H9 (cell line): ENCODE measurements around the gene SRPK3. TPM values are rescaled to one million over a fixed set of nuclear protein-coding genes. Genes with fewer than 3 reads are reported as not detected.

Experiments
- DNase-seq: peaks from one replicate; pipeline ENCODE4 v3.0.0-alpha.2; 2017
- H2AFZ ChIP-seq: one replicate; pipeline ENCODE4 v1.6.1; 2013; ENCODE audit warnings: mild to moderate bottlenecking, low read length, control low read depth, moderate library complexity
- H2AK5ac ChIP-seq: 2 replicates; pipeline ENCODE4 v1.6.1; 2013; ENCODE audit warnings: low read length, control low read depth, mixed read lengths; ENCODE audit not compliant: insufficient read length
- H2BK120ac ChIP-seq: one replicate; pipeline ENCODE4 v1.6.1; 2013; ENCODE audit warnings: low read depth, mild to moderate bottlenecking, low read length, control low read depth, inconsistent platforms; ENCODE audit not compliant: poor library complexity, severe bottlenecking
- H2BK12ac ChIP-seq: 2 replicates; pipeline ENCODE4 v1.6.1; 2013; ENCODE audit warnings: low read length, control low read depth, mixed read lengths, low read depth; ENCODE audit not compliant: insufficient read length
- H2BK15ac ChIP-seq: 2 replicates; pipeline ENCODE4 v1.6.1; 2013; ENCODE audit warnings: low read depth, low read length, control low read depth
- H2BK20ac ChIP-seq: one replicate; pipeline ENCODE4 v1.6.1; 2013; ENCODE audit warnings: low read depth, mild to moderate bottlenecking, low read length, control low read depth, inconsistent platforms; ENCODE audit not compliant: poor library complexity, severe bottlenecking
- H2BK5ac ChIP-seq: 2 replicates; pipeline ENCODE4 v1.6.1; 2013; ENCODE audit warnings: low read length, control low read depth, mixed read lengths; ENCODE audit not compliant: insufficient read length
- H3K14ac ChIP-seq: 2 replicates; pipeline ENCODE4 v1.6.1; 2013; ENCODE audit warnings: low read length, control low read depth; ENCODE audit not compliant: insufficient read depth
- H3K18ac ChIP-seq: 2 replicates; pipeline ENCODE4 v1.6.1; 2013; ENCODE audit warnings: low read depth, mild to moderate bottlenecking, mixed read lengths, low read length, control low read depth; ENCODE audit not compliant: insufficient read length
- H3K23ac ChIP-seq: 2 replicates; pipeline ENCODE4 v1.6.1; 2013; ENCODE audit warnings: low read length, control low read depth, mixed read lengths, low read depth; ENCODE audit not compliant: insufficient read length
- H3K23me2 ChIP-seq: 2 replicates; pipeline ENCODE4 v1.6.1; 2013; ENCODE audit warnings: low read depth, mild to moderate bottlenecking, mixed read lengths, low read length, control low read depth; ENCODE audit not compliant: insufficient read length, poor library complexity, severe bottlenecking
- H3K27ac ChIP-seq: 2 replicates; pipeline ENCODE4 v1.5.1; 2013; ENCODE audit warnings: low read length, control low read depth, mixed read lengths, low read depth; ENCODE audit not compliant: insufficient read length
- H3K27me3 ChIP-seq: 2 replicates; pipeline ENCODE4 v1.6.1; 2013; ENCODE audit warnings: low read length, control low read depth, inconsistent platforms; ENCODE audit not compliant: insufficient read depth
- H3K4ac ChIP-seq: 2 replicates; pipeline ENCODE4 v1.6.1; 2013; ENCODE audit warnings: low read depth, mild to moderate bottlenecking, control low read depth, inconsistent platforms, low read length, moderate library complexity
- H3K4me1 ChIP-seq: 2 replicates; pipeline ENCODE4 v1.6.1; 2013; ENCODE audit warnings: low read length, control low read depth, inconsistent platforms; ENCODE audit not compliant: insufficient read depth
- H3K4me2 ChIP-seq: 2 replicates; pipeline ENCODE4 v1.6.1; 2013; ENCODE audit warnings: low read length, control low read depth, mixed read lengths; ENCODE audit not compliant: insufficient read length, insufficient read depth
- H3K56ac ChIP-seq: 2 replicates; pipeline ENCODE4 v1.6.1; 2013; ENCODE audit warnings: low read depth, mild to moderate bottlenecking, mixed read lengths, low read length, control low read depth; ENCODE audit not compliant: insufficient read length
- H3K79me1 ChIP-seq: 2 replicates; pipeline ENCODE4 v1.6.1; 2013; ENCODE audit warnings: low read depth, mild to moderate bottlenecking, moderate library complexity, low read length, control low read depth, inconsistent platforms; ENCODE audit not compliant: insufficient read depth, poor library complexity, severe bottlenecking
- H3K79me2 ChIP-seq: 2 replicates; pipeline ENCODE4 v1.6.1; 2013; ENCODE audit warnings: low read length, control low read depth, inconsistent platforms; ENCODE audit not compliant: insufficient read depth
- H3K9ac ChIP-seq: 2 replicates; pipeline ENCODE4 v1.6.1; 2013; ENCODE audit warnings: low read length, control low read depth, mixed read lengths; ENCODE audit not compliant: insufficient read length; ENCODE audit errors: extremely low read depth
- H3K9me3 ChIP-seq: one replicate; pipeline ENCODE4 v1.6.1; 2013; ENCODE audit warnings: low read depth, low read length, inconsistent platforms; ENCODE audit not compliant: control insufficient read depth
- H3T11ph ChIP-seq: one replicate; pipeline ENCODE4 v1.6.1; 2013; ENCODE audit warnings: mild to moderate bottlenecking, low read length, control low read depth, inconsistent platforms
- H4K20me1 ChIP-seq: one replicate; pipeline ENCODE4 v1.6.1; 2013; ENCODE audit not compliant: control insufficient read depth, insufficient read length, insufficient read depth
- H4K5ac ChIP-seq: 2 replicates; pipeline ENCODE4 v1.6.1; 2013; ENCODE audit warnings: low read depth, mild to moderate bottlenecking, mixed read lengths, low read length, control low read depth; ENCODE audit not compliant: insufficient read length
- H4K8ac ChIP-seq: replicated peaks from 2 replicates; pipeline ENCODE4 v1.6.1; 2013; ENCODE audit warnings: low read length, control low read depth, mixed read lengths, low read depth; ENCODE audit not compliant: insufficient read length
- H4K91ac ChIP-seq: 2 replicates; pipeline ENCODE4 v1.6.1; 2013; ENCODE audit warnings: low read depth, mild to moderate bottlenecking, moderate library complexity, mixed read lengths, low read length, control low read depth; ENCODE audit not compliant: insufficient read length
- H3K27ac Mint-ChIP-seq, 3 experiments: 2 replicates in 2 of 3; 3 replicates in 1 of 3; pipeline ENCODE4 v1.8.0; 2020 to 2021; ENCODE audit warnings: mixed read lengths in 3 of 3, mild to moderate bottlenecking in 1 of 3, moderate library complexity in 1 of 3
- H3K27me3 Mint-ChIP-seq: 2 replicates; pipeline ENCODE4 v1.8.0; 2021; ENCODE audit warnings: low read depth, mild to moderate bottlenecking, moderate library complexity, mixed read lengths
- H3K36me3 Mint-ChIP-seq, 3 experiments: 2 replicates in 2 of 3; 3 replicates in 1 of 3; pipeline ENCODE4 v1.8.0; 2020 to 2021; ENCODE audit warnings: low read depth in 3 of 3, mixed read lengths in 3 of 3; ENCODE audit not compliant: insufficient read depth in 1 of 3
- H3K4me1 Mint-ChIP-seq, 2 experiments: 2 replicates each; pipeline ENCODE4 v1.8.0; 2020; ENCODE audit warnings: mixed read lengths in 2 of 2
- H3K4me3 Mint-ChIP-seq, 2 experiments: 2 replicates in 1 of 2; 3 replicates in 1 of 2; pipeline ENCODE4 v1.8.0; 2020 to 2021; ENCODE audit warnings: mild to moderate bottlenecking in 2 of 2, mixed read lengths in 2 of 2, moderate library complexity in 1 of 2
- H3K9me3 Mint-ChIP-seq, 2 experiments: 2 replicates in 1 of 2; 3 replicates in 1 of 2; pipeline ENCODE4 v1.8.0; 2020; ENCODE audit warnings: mild to moderate bottlenecking in 2 of 2, mixed read lengths in 2 of 2, moderate library complexity in 1 of 2
- WGBS: extraction: QIAGEN DNeasy Blood & Tissue Kit; methylation state at CpG from one replicate; pipeline ENCODE4 v1.1.7; 2013; ENCODE audit warnings: missing lambda C conversion rate, low lambda C conversion rate, mixed read lengths; ENCODE audit not compliant: insufficient read length; ENCODE audit errors: extremely low coverage; 5-methylcytosine and 5-hydroxymethylcytosine counted together
- total RNA-seq: library from RNA; stranded (reverse); gene quantifications from 2 replicates; pipeline ENCODE4 v1.2.1, GENCODE V29; 2021
- TF ChIP-seq, protein P1 (sequence below): fragments of 200-600 bp; sonication (generic); conservative IDR thresholded peaks from 3 replicates; pipeline ENCODE4 v1.8.0; 2021; ENCODE audit warnings: antibody characterized with exemption, mild to moderate bottlenecking

SRPK3 gene
- total RNA-seq, 1 experiment from 2014 or later = not detected

GRCh38 chrX:153771415-153772315, 9.2 kb upstream of the SRPK3 start:
- no peak for DNase-seq
- Histone ChIP-seq H3K14ac (no peak overlapping the region), H3K4me1 (no peaks in the 10 kb centered on the region), H3K23me2 (no peaks in the 10 kb centered on the region), H4K91ac (no peak overlapping the region), H3K27me3 (no peaks in the 10 kb centered on the region), H3K79me1 (no peaks in the 10 kb centered on the region), H2BK5ac (no peak overlapping the region), H2BK12ac (no peak overlapping the region), H2BK120ac (no peak overlapping the region), H4K5ac (no peak overlapping the region), H2BK15ac (no peak overlapping the region), H3T11ph (no peak overlapping the region), H3K9ac (no peak overlapping the region), H2AK5ac (no peak overlapping the region), H3K23ac (no peak overlapping the region), H3K79me2 (no peaks in the 10 kb centered on the region), H3K18ac (no peak overlapping the region), H3K27ac (no peak overlapping the region), H4K8ac (no peak overlapping the region), H3K4me2 (no peak overlapping the region), H2AFZ (no peak overlapping the region), H3K4ac (no peak overlapping the region), H4K20me1 (no peaks in the 10 kb centered on the region), H2BK20ac (no peak overlapping the region), H3K56ac (no peak overlapping the region), H3K9me3 (no peaks in the 10 kb centered on the region)
- H3K27me3 Mint-ChIP-seq = peaks cover 1% of the 10 kb centered on the region; the same call in 1 of the 2 replicates
- peaks cover 0 to 2% (median 0%) of the 10 kb centered on the region in 3 experiments; a peak in 1 of 7 replicates for H3K36me3 Mint-ChIP-seq
- TF ChIP-seq, protein P1, sequence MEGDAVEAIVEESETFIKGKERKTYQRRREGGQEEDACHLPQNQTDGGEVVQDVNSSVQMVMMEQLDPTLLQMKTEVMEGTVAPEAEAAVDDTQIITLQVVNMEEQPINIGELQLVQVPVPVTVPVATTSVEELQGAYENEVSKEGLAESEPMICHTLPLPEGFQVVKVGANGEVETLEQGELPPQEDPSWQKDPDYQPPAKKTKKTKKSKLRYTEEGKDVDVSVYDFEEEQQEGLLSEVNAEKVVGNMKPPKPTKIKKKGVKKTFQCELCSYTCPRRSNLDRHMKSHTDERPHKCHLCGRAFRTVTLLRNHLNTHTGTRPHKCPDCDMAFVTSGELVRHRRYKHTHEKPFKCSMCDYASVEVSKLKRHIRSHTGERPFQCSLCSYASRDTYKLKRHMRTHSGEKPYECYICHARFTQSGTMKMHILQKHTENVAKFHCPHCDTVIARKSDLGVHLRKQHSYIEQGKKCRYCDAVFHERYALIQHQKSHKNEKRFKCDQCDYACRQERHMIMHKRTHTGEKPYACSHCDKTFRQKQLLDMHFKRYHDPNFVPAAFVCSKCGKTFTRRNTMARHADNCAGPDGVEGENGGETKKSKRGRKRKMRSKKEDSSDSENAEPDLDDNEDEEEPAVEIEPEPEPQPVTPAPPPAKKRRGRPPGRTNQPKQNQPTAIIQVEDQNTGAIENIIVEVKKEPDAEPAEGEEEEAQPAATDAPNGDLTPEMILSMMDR = no peak
- no peak overlapping the region; a peak in 1 of 5 replicates for H3K4me3 Mint-ChIP-seq
- WGBS = no CpG with 5 or more reads among the region's 37 CpGs
- H3K4me1 Mint-ChIP-seq = no peaks in the 10 kb centered on the region
- peaks cover 22 to 52% of the 10 kb centered on the region in 2 experiments for H3K9me3 Mint-ChIP-seq
- no peak overlapping the region for H3K27ac Mint-ChIP-seq
